Body of pancreas (tissue), 4 donors: ENCODE results near the gene TULP4.

Experiments used
- CTCF ChIP-seq, 7 experiments: fragments of 450-650 bp in 4 of 7; fragments of 200-600 bp in 3 of 7; sonication (generic) in 3 of 7; IDR thresholded peaks; one replicate each; pipeline ENCODE4 v1.5.1; 2016 to 2019; ENCODE audit warnings: antibody characterized with exemption in 7 of 7
- POLR2A ChIP-seq, 3 donors: fragments of 450-650 bp; IDR thresholded peaks; one replicate each; pipeline ENCODE4 v1.6.1; 2016; ENCODE audit warnings: antibody characterized with exemption in 3 of 3, mild to moderate bottlenecking in 2 of 3

- TF ChIP-seq POLR2A (IDR thresholded peaks at IDR 0.05), result no peak
- no peak for TF ChIP-seq CTCF (IDR thresholded peaks at IDR 0.05)
Observed at GRCh38 chr6:158322724-158323560, 10.7 kb downstream of the TULP4 start.
